ENCODE data around the gene CEACAM1.

DNA sequence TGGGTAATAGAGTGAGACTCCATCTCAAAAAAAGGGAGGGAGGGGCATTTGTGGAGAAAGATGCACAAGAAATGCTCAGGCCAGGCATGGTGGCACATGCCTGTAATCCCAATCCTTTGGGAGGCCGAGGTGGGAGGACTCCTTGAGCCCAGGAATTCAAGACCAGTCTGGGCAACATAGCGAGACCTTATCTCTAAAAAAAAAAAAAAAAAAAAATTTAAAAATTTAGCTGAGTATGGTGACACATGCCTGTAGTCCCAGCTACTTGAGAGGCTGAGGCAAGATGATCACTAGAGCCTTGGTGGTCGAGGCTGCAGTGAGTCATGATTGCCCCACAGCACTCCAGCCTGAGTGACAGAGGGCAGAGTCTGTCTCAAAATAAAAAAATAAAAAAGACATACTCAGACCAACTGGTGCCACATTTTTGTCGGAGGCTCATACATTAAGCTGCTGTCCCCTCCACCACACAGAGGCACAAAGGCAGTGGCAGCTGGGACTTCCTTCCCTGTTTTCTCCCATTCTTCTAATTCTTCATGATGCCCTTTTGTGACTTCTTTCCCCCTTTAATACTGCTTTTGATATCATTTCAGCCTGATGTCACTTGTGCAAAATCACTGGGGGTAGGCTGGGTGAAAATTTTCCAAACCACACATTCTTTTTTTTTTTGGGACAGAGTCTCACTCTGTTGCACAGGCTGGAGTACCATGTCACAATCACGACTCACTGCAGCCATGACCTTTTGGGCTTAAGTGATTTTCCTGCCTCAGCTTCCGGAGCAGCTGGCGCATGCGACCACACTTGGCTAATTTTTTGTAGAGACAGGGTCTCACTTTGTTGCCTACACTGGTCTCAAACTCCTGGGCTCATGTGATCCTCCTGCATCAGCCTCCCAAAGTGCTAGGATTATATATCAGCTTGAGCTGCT is 58.7 kb downstream of the CEACAM1 start:
- TF ChIP-seq, protein P1, sequence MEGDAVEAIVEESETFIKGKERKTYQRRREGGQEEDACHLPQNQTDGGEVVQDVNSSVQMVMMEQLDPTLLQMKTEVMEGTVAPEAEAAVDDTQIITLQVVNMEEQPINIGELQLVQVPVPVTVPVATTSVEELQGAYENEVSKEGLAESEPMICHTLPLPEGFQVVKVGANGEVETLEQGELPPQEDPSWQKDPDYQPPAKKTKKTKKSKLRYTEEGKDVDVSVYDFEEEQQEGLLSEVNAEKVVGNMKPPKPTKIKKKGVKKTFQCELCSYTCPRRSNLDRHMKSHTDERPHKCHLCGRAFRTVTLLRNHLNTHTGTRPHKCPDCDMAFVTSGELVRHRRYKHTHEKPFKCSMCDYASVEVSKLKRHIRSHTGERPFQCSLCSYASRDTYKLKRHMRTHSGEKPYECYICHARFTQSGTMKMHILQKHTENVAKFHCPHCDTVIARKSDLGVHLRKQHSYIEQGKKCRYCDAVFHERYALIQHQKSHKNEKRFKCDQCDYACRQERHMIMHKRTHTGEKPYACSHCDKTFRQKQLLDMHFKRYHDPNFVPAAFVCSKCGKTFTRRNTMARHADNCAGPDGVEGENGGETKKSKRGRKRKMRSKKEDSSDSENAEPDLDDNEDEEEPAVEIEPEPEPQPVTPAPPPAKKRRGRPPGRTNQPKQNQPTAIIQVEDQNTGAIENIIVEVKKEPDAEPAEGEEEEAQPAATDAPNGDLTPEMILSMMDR (IDR thresholded peaks at IDR 0.05), result no peak
- no peak for TF ChIP-seq POLR2A (IDR thresholded peaks at IDR 0.05)
